Tibial nerve (tissue), 3 donors: ENCODE data around the gene TTL.
"Not testable (repeated sequence)": the region's sequence is repeated elsewhere in the genome, so short reads cannot be mapped to it uniquely, and the experiment has no call there.

Experiments used
- POLR2A ChIP-seq, 2 donors: fragments of 450-650 bp; IDR thresholded peaks; one replicate each; pipeline ENCODE4 v1.6.1; 2017; ENCODE audit warnings: antibody characterized with exemption in 2 of 2, mild to moderate bottlenecking in 2 of 2, moderate library complexity in 2 of 2
- TF ChIP-seq, protein P1 (sequence below), 5 experiments: fragments of 200-600 bp in 3 of 5; fragments of 450-650 bp in 2 of 5; sonication (generic) in 3 of 5; IDR thresholded peaks; one replicate each; pipeline ENCODE4 v1.5.1; 2016 to 2019; ENCODE audit warnings: antibody characterized with exemption in 5 of 5, mild to moderate bottlenecking in 3 of 5, moderate library complexity in 2 of 5

GRCh38 chr2:112524276-112524675 lies 42.3 kb downstream of the TTL start:
- TF ChIP-seq, protein P1, sequence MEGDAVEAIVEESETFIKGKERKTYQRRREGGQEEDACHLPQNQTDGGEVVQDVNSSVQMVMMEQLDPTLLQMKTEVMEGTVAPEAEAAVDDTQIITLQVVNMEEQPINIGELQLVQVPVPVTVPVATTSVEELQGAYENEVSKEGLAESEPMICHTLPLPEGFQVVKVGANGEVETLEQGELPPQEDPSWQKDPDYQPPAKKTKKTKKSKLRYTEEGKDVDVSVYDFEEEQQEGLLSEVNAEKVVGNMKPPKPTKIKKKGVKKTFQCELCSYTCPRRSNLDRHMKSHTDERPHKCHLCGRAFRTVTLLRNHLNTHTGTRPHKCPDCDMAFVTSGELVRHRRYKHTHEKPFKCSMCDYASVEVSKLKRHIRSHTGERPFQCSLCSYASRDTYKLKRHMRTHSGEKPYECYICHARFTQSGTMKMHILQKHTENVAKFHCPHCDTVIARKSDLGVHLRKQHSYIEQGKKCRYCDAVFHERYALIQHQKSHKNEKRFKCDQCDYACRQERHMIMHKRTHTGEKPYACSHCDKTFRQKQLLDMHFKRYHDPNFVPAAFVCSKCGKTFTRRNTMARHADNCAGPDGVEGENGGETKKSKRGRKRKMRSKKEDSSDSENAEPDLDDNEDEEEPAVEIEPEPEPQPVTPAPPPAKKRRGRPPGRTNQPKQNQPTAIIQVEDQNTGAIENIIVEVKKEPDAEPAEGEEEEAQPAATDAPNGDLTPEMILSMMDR (IDR thresholded peaks at IDR 0.05): not testable (repeated sequence)
- not testable (repeated sequence) for TF ChIP-seq POLR2A (IDR thresholded peaks at IDR 0.05)
